Fibroblast of villous mesenchyme (primary cell): Measurements from ENCODE around the gene SEC24B. TPM values are rescaled to one million over a fixed set of nuclear protein-coding genes. Genes with fewer than 3 reads are reported as not detected.

Source experiments
- DNase-seq: peaks from one replicate; pipeline ENCODE4 v3.0.0-alpha.2; 2010; ENCODE audit warnings: low read depth
- H3K4me3 ChIP-seq: 2 replicates; pipeline ENCODE4 v1.5.1; 2011; ENCODE audit warnings: low read depth, mild to moderate bottlenecking, low read length
- total RNA-seq: library from RNA; depleted of rRNA; stranded (reverse); fragments of >200 nt; gene quantifications from 2 replicates; pipeline ENCODE4 v1.2.3, GENCODE V29; 2012
- TF ChIP-seq, protein P1 (sequence below): IDR thresholded peaks from 2 replicates; pipeline ENCODE4 v1.5.1; 2012; ENCODE audit warnings: low read depth, mild to moderate bottlenecking, low read length; ENCODE audit not compliant: insufficient read depth

The SEC24B gene
- total RNA-seq, 1 donor: 19.9 TPM

DNA sequence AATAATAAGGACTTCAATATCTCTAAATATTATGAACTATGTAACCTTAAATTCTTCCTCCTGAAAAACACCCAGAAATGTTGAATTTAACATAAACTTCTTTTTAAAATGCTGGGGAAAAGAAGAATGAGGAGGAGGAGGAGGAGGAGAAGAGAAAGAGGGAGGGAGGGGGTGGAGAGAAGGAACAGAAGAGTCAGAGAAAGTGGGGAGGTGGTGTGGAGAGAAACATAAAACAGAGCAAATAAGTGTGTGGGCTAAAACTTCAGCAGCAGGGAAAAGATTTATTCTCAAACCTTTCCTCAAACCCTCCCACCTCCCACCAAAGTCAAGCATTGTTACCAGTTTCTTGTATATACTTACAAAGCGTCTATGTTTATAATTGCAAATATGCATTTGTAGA, 34.7 kb upstream of the SEC24B start:
- no peak for DNase-seq
- no peak overlapping the region for H3K4me3 ChIP-seq
- TF ChIP-seq, protein P1, sequence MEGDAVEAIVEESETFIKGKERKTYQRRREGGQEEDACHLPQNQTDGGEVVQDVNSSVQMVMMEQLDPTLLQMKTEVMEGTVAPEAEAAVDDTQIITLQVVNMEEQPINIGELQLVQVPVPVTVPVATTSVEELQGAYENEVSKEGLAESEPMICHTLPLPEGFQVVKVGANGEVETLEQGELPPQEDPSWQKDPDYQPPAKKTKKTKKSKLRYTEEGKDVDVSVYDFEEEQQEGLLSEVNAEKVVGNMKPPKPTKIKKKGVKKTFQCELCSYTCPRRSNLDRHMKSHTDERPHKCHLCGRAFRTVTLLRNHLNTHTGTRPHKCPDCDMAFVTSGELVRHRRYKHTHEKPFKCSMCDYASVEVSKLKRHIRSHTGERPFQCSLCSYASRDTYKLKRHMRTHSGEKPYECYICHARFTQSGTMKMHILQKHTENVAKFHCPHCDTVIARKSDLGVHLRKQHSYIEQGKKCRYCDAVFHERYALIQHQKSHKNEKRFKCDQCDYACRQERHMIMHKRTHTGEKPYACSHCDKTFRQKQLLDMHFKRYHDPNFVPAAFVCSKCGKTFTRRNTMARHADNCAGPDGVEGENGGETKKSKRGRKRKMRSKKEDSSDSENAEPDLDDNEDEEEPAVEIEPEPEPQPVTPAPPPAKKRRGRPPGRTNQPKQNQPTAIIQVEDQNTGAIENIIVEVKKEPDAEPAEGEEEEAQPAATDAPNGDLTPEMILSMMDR: no peak

- DNase-seq: peak; percentile 69
- TF ChIP-seq, protein P1: peak; percentile 71
- H3K4me3 ChIP-seq: no peak overlapping the region
These were observed 27.2 kb upstream of the SEC24B start for GRCh38 chr4:109406337-109406931.

GRCh38 chr4:109407027-109407737, 26.4 kb upstream of the SEC24B start:
- TF ChIP-seq, protein P1: no peak
- H3K4me3 ChIP-seq: no peak overlapping the region
- DNase-seq: no peak

GRCh38 chr4:109408711-109409110, 24.9 kb upstream of the SEC24B start:
- DNase-seq: no peak
- no peak overlapping the region for H3K4me3 ChIP-seq
- TF ChIP-seq, protein P1: no peak

DNA sequence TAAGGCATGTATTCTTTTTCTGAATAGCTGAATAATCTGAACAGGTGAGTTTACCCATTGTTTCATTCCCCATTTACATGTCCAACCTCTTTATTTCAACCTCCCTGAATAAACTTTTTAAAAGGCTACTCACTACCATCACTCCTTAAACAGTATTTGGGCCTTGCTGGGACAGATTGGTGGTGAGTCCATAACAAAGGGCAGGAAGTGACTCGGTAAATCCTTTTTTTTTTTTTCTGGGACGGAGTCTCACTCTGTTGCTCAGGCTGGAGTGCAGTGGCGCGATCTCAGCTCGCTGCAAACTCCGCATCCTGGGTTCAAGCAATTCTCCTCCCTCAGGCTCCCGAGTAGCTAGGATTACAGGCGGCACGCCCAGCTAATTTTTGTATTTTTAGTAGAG, 23.4 kb upstream of the SEC24B start:
- no peak overlapping the region for H3K4me3 ChIP-seq
- TF ChIP-seq, protein P1: no peak
- DNase-seq: no peak

- TF ChIP-seq, protein P1: no peak
- DNase-seq: no peak
- H3K4me3 ChIP-seq: no peak overlapping the region
These were observed 22.8 kb upstream of the SEC24B start for GRCh38 chr4:109410776-109411175.
